Hepatocyte (in vitro differentiated cells): ENCODE results near the gene WFDC12. TPM values are rescaled to one million over a fixed set of nuclear protein-coding genes. Genes with fewer than 3 reads are reported as not detected.
A peak's percentile ranks its signal among the peaks of the same experiment; 100 is the strongest.

Experiments used
- DNase-seq: peaks from one replicate; pipeline ENCODE4 v3.0.0-alpha.2; 2016; ENCODE audit warnings: low spot score
- H2AFZ ChIP-seq: fragments of 200-600 bp; sonication (generic); 2 replicates; pipeline ENCODE4 v1.6.0; 2016; ENCODE audit warnings: antibody characterized with exemption, mild to moderate bottlenecking
- H3K27ac ChIP-seq: fragments of 200-600 bp; sonication (generic); 2 replicates; pipeline ENCODE4 v1.5.1; 2016; ENCODE audit warnings: mild to moderate bottlenecking
- H3K27me3 ChIP-seq: fragments of 200-600 bp; sonication (generic); 2 replicates; pipeline ENCODE4 v1.6.1; 2016
- H3K36me3 ChIP-seq: fragments of 200-600 bp; sonication (generic); replicated peaks from 2 replicates; pipeline ENCODE4 v1.5.1; 2016; ENCODE audit warnings: low read depth; ENCODE audit not compliant: insufficient read depth
- H3K4me1 ChIP-seq: fragments of 200-600 bp; sonication (generic); 2 replicates; pipeline ENCODE4 v1.5.1; 2016; ENCODE audit warnings: mild to moderate bottlenecking, moderate library complexity; ENCODE audit not compliant: insufficient read depth
- H3K4me2 ChIP-seq: fragments of 200-600 bp; sonication (generic); 2 replicates; pipeline ENCODE4 v1.6.0; 2016
- H3K4me3 ChIP-seq: fragments of 200-600 bp; sonication (generic); 2 replicates; pipeline ENCODE4 v1.5.1; 2016; ENCODE audit warnings: mild to moderate bottlenecking
- H3K79me2 ChIP-seq: fragments of 200-600 bp; sonication (generic); 2 replicates; pipeline ENCODE4 v1.6.0; 2017; ENCODE audit warnings: mild to moderate bottlenecking
- H3K9me2 ChIP-seq: fragments of 200-600 bp; sonication (generic); replicated peaks from 2 replicates; pipeline ENCODE4 v1.6.0; 2017; ENCODE audit warnings: mild to moderate bottlenecking; ENCODE audit not compliant: insufficient read depth
- H3K9me3 ChIP-seq: fragments of 200-600 bp; sonication (generic); 2 replicates; pipeline ENCODE4 v1.5.1; 2016; ENCODE audit warnings: low read depth, mild to moderate bottlenecking
- H4K20me1 ChIP-seq: fragments of 200-600 bp; sonication (generic); 2 replicates; pipeline ENCODE4 v1.6.0; 2016; ENCODE audit warnings: mild to moderate bottlenecking; ENCODE audit not compliant: insufficient read depth, poor library complexity, severe bottlenecking
- EZH2 ChIP-seq: fragments of 200-600 bp; sonication (generic); IDR thresholded peaks from 2 replicates; pipeline ENCODE4 v1.6.1; 2016; ENCODE audit warnings: antibody characterized with exemption, mild to moderate bottlenecking, borderline replicate concordance
- EZH2phosphoT487 ChIP-seq: fragments of 200-600 bp; sonication (generic); IDR thresholded peaks from one replicate; pipeline ENCODE4 v1.6.1; 2018; ENCODE audit warnings: antibody characterized with exemption, mild to moderate bottlenecking, low read depth, moderate library complexity; ENCODE audit not compliant: unreplicated experiment, severe bottlenecking
- WGBS: methylation state at CpG from one replicate; pipeline ENCODE4 v1.1.6; 2016; ENCODE audit warnings: low lambda C conversion rate; ENCODE audit errors: missing lambda C conversion rate; 5-methylcytosine and 5-hydroxymethylcytosine counted together
- polyA plus RNA-seq: library from polyadenylated mRNA; unstranded; fragments of >200 nt; fragmentation: Nextera tagmentation; extraction: Ambion mirVana; gene quantifications from 2 replicates; pipeline ENCODE4 v1.2.1, GENCODE V29; 2016
- total RNA-seq: library from RNA; depleted of rRNA; stranded (reverse); fragments of >200 nt; gene quantifications from 2 replicates; pipeline ENCODE4 v1.2.3, GENCODE V29; 2014
- TF ChIP-seq, protein P1 (sequence below): fragments of 200-600 bp; sonication (generic); IDR thresholded peaks from 2 replicates; pipeline ENCODE4 v1.5.1; 2016; ENCODE audit warnings: antibody characterized with exemption, mild to moderate bottlenecking; ENCODE audit not compliant: poor library complexity

WFDC12 gene
- total and polyA plus RNA-seq, 2 experiments from 2014 or later: not detected

DNA sequence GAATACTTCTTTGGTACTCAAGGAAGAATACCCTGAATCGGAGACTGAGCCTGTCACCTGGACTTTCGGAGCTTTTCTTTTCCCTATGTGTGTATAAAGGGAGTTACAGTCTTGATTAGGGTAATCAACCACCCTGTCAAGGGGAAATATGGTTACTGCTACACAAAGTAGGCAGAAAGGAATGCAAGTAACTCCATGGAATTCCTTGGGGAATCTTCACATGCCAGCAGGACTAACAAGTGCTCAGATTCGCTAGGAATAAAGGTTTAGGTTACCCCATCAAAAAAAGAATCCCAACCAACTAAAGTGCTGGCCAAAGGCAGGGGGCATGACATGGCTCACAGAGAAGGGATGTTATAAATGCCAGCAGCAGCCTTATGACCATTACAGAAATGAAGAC, 33.8 kb downstream of the WFDC12 start:
- Histone ChIP-seq H3K4me1 (peaks cover 4% of the 10 kb centered on the region), H2AFZ (no peak overlapping the region), H3K36me3 (no peaks in the 10 kb centered on the region), H3K4me2 (no peak overlapping the region), H3K9me2 (no peaks in the 10 kb centered on the region), H3K4me3 (no peak overlapping the region), H3K27me3 (no peaks in the 10 kb centered on the region), H4K20me1 (no peaks in the 10 kb centered on the region), H3K9me3 (no peaks in the 10 kb centered on the region), H3K27ac (no peak overlapping the region), H3K79me2 (no peaks in the 10 kb centered on the region)
- TF ChIP-seq, protein P1, sequence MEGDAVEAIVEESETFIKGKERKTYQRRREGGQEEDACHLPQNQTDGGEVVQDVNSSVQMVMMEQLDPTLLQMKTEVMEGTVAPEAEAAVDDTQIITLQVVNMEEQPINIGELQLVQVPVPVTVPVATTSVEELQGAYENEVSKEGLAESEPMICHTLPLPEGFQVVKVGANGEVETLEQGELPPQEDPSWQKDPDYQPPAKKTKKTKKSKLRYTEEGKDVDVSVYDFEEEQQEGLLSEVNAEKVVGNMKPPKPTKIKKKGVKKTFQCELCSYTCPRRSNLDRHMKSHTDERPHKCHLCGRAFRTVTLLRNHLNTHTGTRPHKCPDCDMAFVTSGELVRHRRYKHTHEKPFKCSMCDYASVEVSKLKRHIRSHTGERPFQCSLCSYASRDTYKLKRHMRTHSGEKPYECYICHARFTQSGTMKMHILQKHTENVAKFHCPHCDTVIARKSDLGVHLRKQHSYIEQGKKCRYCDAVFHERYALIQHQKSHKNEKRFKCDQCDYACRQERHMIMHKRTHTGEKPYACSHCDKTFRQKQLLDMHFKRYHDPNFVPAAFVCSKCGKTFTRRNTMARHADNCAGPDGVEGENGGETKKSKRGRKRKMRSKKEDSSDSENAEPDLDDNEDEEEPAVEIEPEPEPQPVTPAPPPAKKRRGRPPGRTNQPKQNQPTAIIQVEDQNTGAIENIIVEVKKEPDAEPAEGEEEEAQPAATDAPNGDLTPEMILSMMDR: no peak
- TF ChIP-seq EZH2 (no peak), EZH2phosphoT487 (no peak)
- DNase-seq: no peak
- 85% methylated on average over 3 of the region's 3 CpGs for WGBS

GRCh38 chr20:45088247-45088646, 36.0 kb downstream of the WFDC12 start:
- H3K36me3 ChIP-seq: no peaks in the 10 kb centered on the region
- TF ChIP-seq EZH2: no peak
- no peak for TF ChIP-seq EZH2phosphoT487
- TF ChIP-seq, protein P1: no peak
- H3K27me3 ChIP-seq: no peaks in the 10 kb centered on the region
- peak overlapping the region; percentile 10 for H3K4me2 ChIP-seq
- H3K4me1 ChIP-seq: peaks cover 4% of the 10 kb centered on the region
- DNase-seq: peak; percentile 49
- H3K79me2 ChIP-seq: no peaks in the 10 kb centered on the region
- H3K9me2 ChIP-seq: no peaks in the 10 kb centered on the region
- no peaks in the 10 kb centered on the region for H3K9me3 ChIP-seq
- WGBS: 52% methylated on average over 7 of the region's 7 CpGs
- H4K20me1 ChIP-seq: no peaks in the 10 kb centered on the region
- H3K4me3 ChIP-seq: no peak overlapping the region
- peak overlapping the region; percentile 67 for H3K27ac ChIP-seq
- H2AFZ ChIP-seq: no peak overlapping the region

GRCh38 chr20:45087814-45088213, 36.5 kb downstream of the WFDC12 start:
- 64% methylated on average over 1 of the region's 1 CpG for WGBS

More at GRCh38 chr20:45087814-45088213, 36.5 kb downstream of the WFDC12 start:
- DNase-seq: no peak
- Histone ChIP-seq H3K27me3 (no peaks in the 10 kb centered on the region), H3K4me2 (peak overlapping the region; percentile 10), H3K4me1 (peaks cover 4% of the 10 kb centered on the region), H3K9me3 (no peaks in the 10 kb centered on the region), H3K36me3 (no peaks in the 10 kb centered on the region), H3K9me2 (no peaks in the 10 kb centered on the region), H3K27ac (peak overlapping the region; percentile 65), H3K4me3 (no peak overlapping the region), H4K20me1 (no peaks in the 10 kb centered on the region), H2AFZ (no peak overlapping the region), H3K79me2 (no peaks in the 10 kb centered on the region)
- TF ChIP-seq EZH2 (no peak), EZH2phosphoT487 (no peak)
- TF ChIP-seq, protein P1: no peak
